HTR-8/SVneo (cell line): ENCODE data around the gene HOXA7.

Experiments used
- DNase-seq: peaks from one replicate; pipeline ENCODE4 v3.0.0; 2011; ENCODE audit warnings: low spot score, mixed read lengths; ENCODE audit not compliant: insufficient read length
- FAIRE-seq: peaks from 2 replicates; lab custom pipeline; 2011; peaks lifted over from hg19 to GRCh38; lab: Jason Lieb, UNC

Gene HOXA7

GRCh38 chr7:27139334-27140125, 16.9 kb downstream of the HOXA7 start:
- FAIRE-seq: no peak
- no peak for DNase-seq

DNA sequence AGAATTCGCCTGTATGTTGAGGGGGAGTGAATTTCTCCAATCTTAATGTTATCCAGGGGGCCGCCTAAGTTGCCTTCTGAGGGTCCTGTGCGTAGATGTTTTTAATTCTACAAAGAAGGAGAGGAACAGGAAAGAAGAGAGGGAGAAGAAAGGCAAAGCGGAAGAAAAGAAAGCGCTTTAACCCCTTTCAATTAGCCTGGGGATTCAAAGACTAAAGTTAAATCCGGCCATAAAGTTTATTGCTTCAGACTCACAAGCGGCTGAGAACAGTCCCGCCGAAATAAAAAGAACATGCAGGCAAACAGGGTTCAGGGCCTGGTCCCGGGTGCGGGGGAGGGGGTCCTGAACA, 17.5 kb downstream of the HOXA7 start:
- DNase-seq (no peak), FAIRE-seq (no peak)

- DNase-seq (no peak), FAIRE-seq (no peak)
These were observed 18.0 kb downstream of the HOXA7 start for GRCh38 chr7:27138472-27138871.

GRCh38 chr7:27137640-27138315, 18.7 kb downstream of the HOXA7 start:
- FAIRE-seq (no peak), DNase-seq (no peak)

GRCh38 chr7:27134392-27134791, 22.1 kb downstream of the HOXA7 start:
- DNase-seq (no peak), FAIRE-seq (no peak)

GRCh38 chr7:27133409-27134231, 22.9 kb downstream of the HOXA7 start:
- FAIRE-seq: no peak

GRCh38 chr7:27132978-27133377, 23.5 kb downstream of the HOXA7 start:
- FAIRE-seq: no peak
- DNase-seq: no peak

More at GRCh38 chr7:27133409-27134231, 22.9 kb downstream of the HOXA7 start:
- DNase-seq: no peak

GRCh38 chr7:27132214-27132613, 24.3 kb downstream of the HOXA7 start:
- FAIRE-seq: no peak
- no peak for DNase-seq

- no peak for FAIRE-seq
These were observed 25.1 kb downstream of the HOXA7 start for GRCh38 chr7:27131390-27131819.

GRCh38 chr7:27130540-27131389, 25.7 kb downstream of the HOXA7 start, which contains the start of gene HOXA4:
Gene HOXA4, minus strand, starts transcription at chr7:27130757. Its CDS starts 24 bp downstream, at chr7:27130733.
- FAIRE-seq (peak; percentile 91), DNase-seq (no peak)

More at GRCh38 chr7:27131390-27131819, 25.1 kb downstream of the HOXA7 start:
- DNase-seq: no peak

DNA sequence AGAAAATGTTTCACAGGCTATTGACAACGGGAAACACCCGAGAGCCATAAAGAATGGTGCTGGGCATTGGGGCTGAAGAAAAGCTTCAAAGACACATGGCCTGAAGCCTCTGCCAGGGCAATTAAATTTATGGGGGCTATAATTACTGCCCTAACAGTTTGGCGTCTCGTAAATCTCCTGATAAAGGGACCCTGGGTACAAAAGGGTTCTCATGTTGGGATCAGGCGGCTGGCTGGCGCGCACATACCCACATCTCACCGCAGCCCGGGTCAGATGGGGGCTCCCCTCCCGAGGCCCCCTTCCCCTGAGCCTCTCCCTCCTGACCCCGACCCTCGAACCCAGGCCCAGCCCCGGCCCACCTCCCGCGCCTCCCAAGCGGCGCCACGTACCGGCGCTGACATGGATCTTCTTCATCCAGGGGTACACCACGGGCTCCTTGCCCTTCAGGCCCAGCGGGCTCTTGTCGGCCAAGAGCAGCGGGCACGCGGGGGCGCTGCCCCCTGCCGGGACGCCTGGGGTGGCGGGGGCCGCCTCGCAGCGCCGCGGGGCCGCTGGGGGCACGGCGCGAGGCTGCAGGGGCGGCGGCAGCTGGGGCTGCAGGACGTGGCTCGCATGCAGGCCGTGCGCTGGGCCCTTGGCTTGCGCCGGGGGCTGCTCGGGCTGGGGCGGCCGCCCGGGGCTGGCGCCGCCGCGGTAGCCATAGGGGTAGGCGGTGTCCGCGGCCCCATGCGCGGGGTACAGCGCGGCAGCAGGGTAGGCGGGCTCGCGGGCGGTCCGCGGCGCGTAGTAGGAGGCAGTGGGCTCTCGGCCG, 26.5 kb downstream of the HOXA7 start:
- no peak for DNase-seq
- no peak for FAIRE-seq

- no peak for DNase-seq
- FAIRE-seq: peak; percentile 80
These were observed 27.4 kb downstream of the HOXA7 start for GRCh38 chr7:27128776-27129728.

DNA sequence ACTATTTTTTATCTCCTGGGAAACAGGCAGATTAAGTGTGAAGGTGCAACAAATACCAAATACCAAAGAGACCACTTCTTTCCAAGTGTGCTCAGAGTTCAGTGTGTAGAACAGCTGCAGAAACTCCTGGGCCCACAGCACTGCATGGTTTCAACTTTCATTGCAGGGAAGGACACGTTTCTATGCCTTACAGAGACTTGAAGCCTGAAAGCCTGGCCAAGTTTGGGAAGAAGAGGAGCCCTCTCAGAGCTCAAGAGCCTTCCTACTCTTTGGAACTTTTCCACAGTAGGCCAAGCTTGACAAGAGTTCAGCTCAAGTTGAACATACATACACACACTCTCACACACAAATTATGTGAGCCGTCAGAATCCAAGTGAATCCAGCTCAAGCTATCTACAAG, 28.4 kb downstream of the HOXA7 start:
- DNase-seq (no peak), FAIRE-seq (no peak)

DNA sequence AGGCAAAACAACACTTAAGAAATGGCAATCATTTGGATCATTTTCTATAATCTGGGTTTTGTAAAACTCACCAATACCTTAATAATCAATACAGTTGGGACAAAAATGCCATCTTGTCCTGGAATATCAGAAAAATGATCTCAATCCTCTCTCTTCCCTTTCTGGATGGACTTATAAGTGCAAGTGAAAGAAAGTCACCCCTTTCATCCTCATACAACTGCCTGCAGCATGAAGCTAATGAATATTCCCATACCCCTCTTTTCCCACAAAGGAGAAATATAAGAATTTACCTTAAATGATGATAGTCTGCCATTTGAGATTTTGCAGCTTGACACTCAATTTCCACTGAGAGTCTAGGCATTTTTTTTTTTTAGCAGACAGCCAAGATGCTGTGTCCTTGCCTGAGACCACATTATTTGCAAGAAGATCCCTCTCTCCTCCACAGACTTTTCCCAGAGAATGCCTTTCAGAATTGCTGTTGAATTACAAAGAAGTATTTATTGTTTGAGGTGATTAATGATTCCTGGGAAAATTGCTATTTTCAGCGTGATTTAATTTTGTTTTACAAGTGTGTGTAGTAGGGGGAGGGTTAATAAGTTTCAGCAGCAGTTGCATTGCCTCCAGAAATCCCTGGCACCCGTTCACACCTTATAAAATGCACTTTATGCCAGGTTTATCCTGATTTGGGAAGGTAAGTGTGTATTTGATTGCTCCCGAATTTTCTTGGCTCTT, 29.7 kb downstream of the HOXA7 start:
- DNase-seq (no peak), FAIRE-seq (no peak)

GRCh38 chr7:27125986-27126394, 30.5 kb downstream of the HOXA7 start:
- no peak for DNase-seq
- FAIRE-seq: no peak

- FAIRE-seq (peak; percentile 49), DNase-seq (no peak)
These were observed 31.4 kb downstream of the HOXA7 start for GRCh38 chr7:27124902-27125689.
